H1 (cell line): ENCODE measurements around the gene IL27RA. TPM values are rescaled to one million over a fixed set of nuclear protein-coding genes. Genes with fewer than 3 reads are reported as not detected.

Experiments used
- CTCF ChIA-PET: fragments of 300-600 bp; sonication (Branson Sonifier 250); formaldehyde crosslinking; loops from one replicate; lab custom pipeline; 2021; ENCODE audit not compliant: partially characterized antibody; lab: Charles Lee
- POLR2A ChIA-PET: fragments of 300-600 bp; sonication (Branson Sonifier 250); formaldehyde crosslinking; loops from one replicate; lab custom pipeline; 2021; ENCODE audit warnings: inconsistent platforms; ENCODE audit not compliant: partially characterized antibody; lab: Charles Lee
- DNase-seq, 2 experiments: peaks; one replicate each; pipeline versions ENCODE4 v3.0.0 to v3.0.0-alpha.2; 2010 to 2022; ENCODE audit warnings: low spot score in 2 of 2, low read depth in 1 of 2, mixed read lengths in 1 of 2
- FAIRE-seq: peaks from 2 replicates; lab custom pipeline; 2011; peaks lifted over from hg19 to GRCh38; lab: Jason Lieb, UNC
- H2AFZ ChIP-seq: 2 replicates; pipeline ENCODE4 v1.8.1; 2012; ENCODE audit warnings: low read length, inconsistent platforms
- H2AK5ac ChIP-seq: 2 replicates; pipeline ENCODE4 v1.6.1; 2013; ENCODE audit warnings: low read depth, low read length
- H2BK120ac ChIP-seq: replicated peaks from 2 replicates; pipeline ENCODE3; 2013; ENCODE audit warnings: low read depth, low read length, inconsistent platforms
- H2BK12ac ChIP-seq: 2 replicates; pipeline ENCODE4 v1.6.1; 2013; ENCODE audit warnings: low read depth, low read length
- H2BK15ac ChIP-seq: 2 replicates; pipeline ENCODE4 v1.6.1; 2013; ENCODE audit warnings: low read length
- H2BK20ac ChIP-seq: 2 replicates; pipeline ENCODE4 v1.6.1; 2013; ENCODE audit warnings: low read length
- H2BK5ac ChIP-seq: 2 replicates; pipeline ENCODE4 v1.6.1; 2013; ENCODE audit warnings: low read depth, low read length
- H3K14ac ChIP-seq: 2 replicates; pipeline ENCODE4 v1.6.1; 2013; ENCODE audit warnings: inconsistent platforms; ENCODE audit not compliant: insufficient read length
- H3K18ac ChIP-seq: 2 replicates; pipeline ENCODE4 v1.6.1; 2013; ENCODE audit warnings: low read length; ENCODE audit errors: extremely low read depth
- H3K23ac ChIP-seq: 2 replicates; pipeline ENCODE4 v1.6.1; 2013; ENCODE audit warnings: inconsistent platforms; ENCODE audit not compliant: insufficient read length
- H3K23me2 ChIP-seq: 2 replicates; pipeline ENCODE4 v1.6.1; 2013; ENCODE audit warnings: low read depth, low read length
- H3K27ac ChIP-seq: 2 replicates; pipeline ENCODE4 v1.6.1; 2011; ENCODE audit warnings: low read depth, low read length, inconsistent platforms
- H3K27me3 ChIP-seq, 4 experiments: replicated peaks in 1 of 4; 1 replicate in 1 of 4; 2 replicates in 3 of 4; pipeline versions ENCODE4 v1.6.1 to v1.8.1; 2011 to 2013; ENCODE audit warnings: low read length in 3 of 4, mild to moderate bottlenecking in 3 of 4, inconsistent platforms in 2 of 4, mixed read lengths in 2 of 4, moderate library complexity in 1 of 4; ENCODE audit not compliant: control insufficient read depth in 3 of 4, insufficient read depth in 3 of 4; ENCODE audit errors: extremely low read depth in 1 of 4
- H3K36me3 ChIP-seq, 4 experiments: 2 replicates each; pipeline versions ENCODE4 v1.6.1 to v1.8.1; 2011 to 2013; ENCODE audit warnings: mild to moderate bottlenecking in 4 of 4, low read length in 3 of 4, moderate library complexity in 2 of 4, control low read depth in 1 of 4, inconsistent platforms in 1 of 4; ENCODE audit not compliant: insufficient read depth in 4 of 4, control insufficient read depth in 2 of 4
- H3K4ac ChIP-seq: replicated peaks from 2 replicates; pipeline ENCODE3; 2013; ENCODE audit warnings: low read length, low read depth, mixed read lengths, inconsistent platforms; ENCODE audit not compliant: insufficient read length
- H3K4me1 ChIP-seq, 4 experiments: replicated peaks in 1 of 4; 1 replicate in 1 of 4; 2 replicates in 3 of 4; pipeline versions ENCODE4 v1.6.1 to v1.8.1; 2011 to 2013; ENCODE audit warnings: low read length in 3 of 4, inconsistent platforms in 2 of 4, mixed read lengths in 1 of 4; ENCODE audit not compliant: insufficient read depth in 4 of 4, control insufficient read depth in 3 of 4
- H3K4me2 ChIP-seq, 2 experiments: 2 replicates each; pipeline versions ENCODE4 v1.6.1 to v1.8.1; 2011 to 2013; ENCODE audit warnings: low read depth in 2 of 2, low read length in 2 of 2, control low read depth in 1 of 2, inconsistent platforms in 1 of 2, mild to moderate bottlenecking in 1 of 2; ENCODE audit not compliant: insufficient read depth in 1 of 2
- H3K4me3 ChIP-seq, 4 experiments: fragments of 200-600, 300-600 bp in 1 of 4; sonication (generic), shearing (Covaris generic), sonication (Bioruptor Twin) in 1 of 4; 2 replicates each; pipeline versions ENCODE4 v1.5.1 to v1.8.1; 2011 to 2016; ENCODE audit warnings: low read length in 4 of 4, low read depth in 3 of 4, control low read depth in 2 of 4, inconsistent platforms in 2 of 4, mild to moderate bottlenecking in 2 of 4, mixed read lengths in 1 of 4, moderate library complexity in 1 of 4; ENCODE audit not compliant: insufficient read depth in 2 of 4; ENCODE audit errors: extremely low read depth in 1 of 4
- H3K56ac ChIP-seq: replicated peaks from 2 replicates; pipeline ENCODE3; 2013; ENCODE audit warnings: low read depth, mild to moderate bottlenecking, mixed read lengths, low read length, inconsistent platforms; ENCODE audit not compliant: insufficient read length
- H3K79me1 ChIP-seq: 2 replicates; pipeline ENCODE4 v1.6.1; 2013; ENCODE audit warnings: low read depth, low read length, control low read depth
- H3K79me2 ChIP-seq, 2 experiments: 2 replicates each; pipeline versions ENCODE4 v1.6.1 to v1.8.1; 2012 to 2013; ENCODE audit warnings: low read length in 2 of 2, mild to moderate bottlenecking in 2 of 2, inconsistent platforms in 1 of 2; ENCODE audit not compliant: insufficient read depth in 2 of 2, control insufficient read depth in 1 of 2
- H3K9ac ChIP-seq, 4 experiments: replicated peaks in 1 of 4; 1 replicate in 1 of 4; 2 replicates in 3 of 4; pipeline versions ENCODE4 v1.6.1 to v1.8.1; 2011 to 2013; ENCODE audit warnings: low read depth in 3 of 4, low read length in 3 of 4, control low read depth in 2 of 4, mild to moderate bottlenecking in 2 of 4, moderate library complexity in 2 of 4, inconsistent platforms in 1 of 4; ENCODE audit errors: extremely low read depth in 1 of 4
- H3K9me3 ChIP-seq, 2 experiments: 2 replicates each; pipeline versions ENCODE4 v1.6.1 to v1.8.1; 2012 to 2013; ENCODE audit warnings: mild to moderate bottlenecking in 2 of 2, moderate library complexity in 2 of 2, control low read depth in 1 of 2, inconsistent platforms in 1 of 2, low read depth in 1 of 2, low read length in 1 of 2, mixed read lengths in 1 of 2; ENCODE audit not compliant: insufficient read depth in 2 of 2
- H4K20me1 ChIP-seq, 2 experiments: replicated peaks in 1 of 2; 2 replicates each; pipeline versions ENCODE3 to v1.8.1; 2011 to 2013; ENCODE audit warnings: inconsistent platforms in 2 of 2, low read length in 2 of 2, mild to moderate bottlenecking in 1 of 2; ENCODE audit not compliant: insufficient read depth in 2 of 2, control insufficient read depth in 1 of 2
- H4K5ac ChIP-seq: 2 replicates; pipeline ENCODE4 v1.6.1; 2013; ENCODE audit warnings: low read length, low read depth, mixed read lengths, inconsistent platforms; ENCODE audit not compliant: insufficient read length
- H4K8ac ChIP-seq: 2 replicates; pipeline ENCODE4 v1.8.0; 2013; ENCODE audit warnings: mild to moderate bottlenecking, moderate library complexity, low read length, inconsistent platforms; ENCODE audit not compliant: insufficient read depth; ENCODE audit errors: extremely low read depth
- H4K91ac ChIP-seq: replicated peaks from 2 replicates; pipeline ENCODE3; 2013; ENCODE audit warnings: low read length, mixed read lengths, inconsistent platforms; ENCODE audit not compliant: insufficient read length
- CREB1 ChIP-seq: IDR thresholded peaks from 2 replicates; pipeline ENCODE4 v1.6.1; 2012; ENCODE audit warnings: inconsistent platforms
- EP300 ChIP-seq, 2 experiments: IDR thresholded peaks; 1 replicate in 1 of 2; 2 replicates in 1 of 2; pipeline ENCODE4 v1.6.1; 2011 to 2012; ENCODE audit warnings: low read depth in 2 of 2, low read length in 2 of 2, mild to moderate bottlenecking in 2 of 2, borderline replicate concordance in 1 of 2, inconsistent platforms in 1 of 2, moderate library complexity in 1 of 2
- GTF2F1 ChIP-seq: IDR thresholded peaks from 2 replicates; pipeline ENCODE4 v1.6.1; 2012; ENCODE audit warnings: low read depth, low read length, improper control_type of control experiment, borderline replicate concordance
- KDM1A ChIP-seq: fragments of 200-600, 300-600 bp; sonication (generic); IDR thresholded peaks from 2 replicates; pipeline ENCODE4 v1.7.1; 2016; ENCODE audit warnings: mild to moderate bottlenecking, low read length, borderline replicate concordance
- NRF1 ChIP-seq: IDR thresholded peaks from 2 replicates; pipeline ENCODE4 v1.6.1; 2011; ENCODE audit warnings: mild to moderate bottlenecking, low read depth, low read length, improper control_type of control experiment
- RAD21 ChIP-seq, 2 experiments: IDR thresholded peaks in 1 of 2; conservative IDR thresholded peaks in 1 of 2; 2 replicates each; pipeline ENCODE4 v1.6.1; 2011; ENCODE audit warnings: low read depth in 2 of 2, low read length in 2 of 2, improper control_type of control experiment in 1 of 2, inconsistent platforms in 1 of 2, mild to moderate bottlenecking in 1 of 2, moderate library complexity in 1 of 2
- RNF2 ChIP-seq: fragments of 200-900, 300-1000 bp; sonication (generic); IDR thresholded peaks from 2 replicates; pipeline ENCODE4 v1.7.1; 2016; ENCODE audit warnings: borderline replicate concordance, low read depth, mild to moderate bottlenecking, antibody characterized with exemption, low read length; ENCODE audit not compliant: poor library complexity, severe bottlenecking; ENCODE audit errors: missing control alignments
- SRF ChIP-seq: IDR thresholded peaks from 2 replicates; pipeline ENCODE4 v1.6.1; 2011; ENCODE audit warnings: mild to moderate bottlenecking, low read depth, low read length, moderate library complexity
- SUZ12 ChIP-seq: fragments of 200-600 bp; sonication (generic); IDR thresholded peaks from 2 replicates; pipeline ENCODE4 v1.6.1; 2012; ENCODE audit warnings: mild to moderate bottlenecking, inconsistent platforms, low read length, moderate library complexity, mixed read lengths
- TAF1 ChIP-seq: IDR thresholded peaks from 2 replicates; pipeline ENCODE4 v1.6.1; 2011; ENCODE audit warnings: mild to moderate bottlenecking, low read depth, low read length
- WGBS, 2 experiments: shearing (Covaris generic) in 1 of 2; methylation state at CpG; one replicate each; pipeline versions ENCODE4 v1.1.6 to v1.1.7; 2013 to 2015; ENCODE audit warnings: low lambda C conversion rate in 2 of 2, mixed read lengths in 2 of 2, inconsistent platforms in 1 of 2, low coverage in 1 of 2, missing lambda C conversion rate in 1 of 2; ENCODE audit not compliant: insufficient replicate concordance in 2 of 2, insufficient coverage in 1 of 2, insufficient read length in 1 of 2; ENCODE audit errors: extremely low coverage in 1 of 2, missing lambda C conversion rate in 1 of 2; 5-methylcytosine and 5-hydroxymethylcytosine counted together
- polyA plus RNA-seq, 7 experiments: library from polyadenylated mRNA; depleted of rRNA in 3 of 7; stranded (reverse) in 5 of 7; unstranded in 2 of 7; fragments of >200 nt in 5 of 7; fragments of 200-250 nt in 2 of 7; gene quantifications; 1 replicate in 5 of 7; 2 replicates in 1 of 7; 4 replicates in 1 of 7; pipeline versions ENCODE4 v1.2.1 to v1.2.3, GENCODE V29; 2011 to 2013; ENCODE audit warnings: missing spikeins in 2 of 7, mixed read lengths in 2 of 7
- total RNA-seq: library from RNA; stranded (reverse); fragmentation: NEBNext Ultra II Directional; extraction: Animal tissue kit (Norgen Biotek cat#: 25700); gene quantifications from 2 replicates; pipeline ENCODE4 v1.2.1, GENCODE V29; 2021
- TF ChIP-seq, protein P1 (sequence below): IDR thresholded peaks from 2 replicates; pipeline ENCODE4 v1.6.1; 2012; ENCODE audit warnings: inconsistent platforms

IL27RA gene
- total and polyA plus RNA-seq, 2 of the 8 experiments (the other 6 are each of a cell fraction or from before 2014, with no cell fraction given): 9.9 to 14.7 TPM

DNA sequence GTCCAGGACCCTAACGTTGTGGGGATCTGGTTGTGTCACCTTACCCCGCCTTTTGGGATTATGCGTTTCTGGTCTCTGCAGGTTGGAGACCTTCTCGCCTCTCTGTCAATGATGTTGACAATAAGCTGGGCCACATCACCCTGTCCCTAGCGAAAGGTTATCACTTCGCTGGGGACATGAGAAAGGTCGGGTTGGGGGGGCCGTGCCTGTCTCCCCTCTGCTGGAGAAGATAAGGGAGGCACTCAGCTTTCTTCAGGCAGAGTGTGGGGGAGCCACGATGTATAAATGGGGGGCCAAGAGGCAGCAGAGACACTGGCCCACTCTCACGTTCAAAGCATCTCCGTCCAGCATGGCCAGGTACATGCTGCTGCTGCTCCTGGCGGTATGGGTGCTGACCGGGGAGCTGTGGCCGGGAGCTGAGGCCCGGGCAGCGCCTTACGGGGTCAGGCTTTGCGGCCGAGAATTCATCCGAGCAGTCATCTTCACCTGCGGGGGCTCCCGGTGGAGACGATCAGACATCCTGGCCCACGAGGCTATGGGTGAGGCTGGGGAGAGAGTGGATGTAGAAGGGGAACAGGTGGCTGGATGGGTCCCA lies 3.6 kb upstream of the IL27RA start, which contains the start of gene RLN3:
Gene RLN3, plus strand, starts transcription at position 293 of the 595 bp plus-strand sequence. Its CDS starts 57 bp downstream, at position 350.
- ChIA-PET CTCF (interaction anchor here (1.0 to 2.2 kb wide), 13 partner anchors 13 to 165 kb away, joined by 3 to 9 read pairs (median 3); partner anchors contain the start of gene DCAF15), POLR2A (interaction anchor here (0.5 to 1.3 kb wide), 4 partner anchors 22 to 457 kb away, joined by 3 to 5 read pairs (median 4); partner anchors contain the start of genes DCAF15 and RFX1)
- Histone ChIP-seq H3K4me1 (peaks cover 2 to 9% (median 3%) of the 10 kb centered on the region in 4 experiments), H3K4ac (no peak within 1 kb of the TSS), H3K56ac (no peak within 1 kb of the TSS), H3K4me3 (no peak within 1 kb of the TSS), H2BK5ac (no peak within 1 kb of the TSS), H2AK5ac (no peak within 1 kb of the TSS), H2BK120ac (no peak within 1 kb of the TSS), H2AFZ (no peak within 1 kb of the TSS), H2BK12ac (0 out of 2 replicates have a peak within 1 kb of the TSS, but pooled peaks have one; percentile 5), H4K8ac (no peak within 1 kb of the TSS; the same call in 1 of the 2 replicates), H3K79me1 (no peaks in the 10 kb centered on the region), H3K27ac (no peak within 1 kb of the TSS), H3K18ac (no peak within 1 kb of the TSS), H4K91ac (no peak within 1 kb of the TSS), H3K23me2 (peaks cover 8% of the 10 kb centered on the region; the same call in 1 of the 2 replicates), H3K4me2 (no peak within 1 kb of the TSS), H3K9me3 (no peaks in the 10 kb centered on the region), H3K9ac (no peak within 1 kb of the TSS), H4K5ac (no peak within 1 kb of the TSS), H2BK20ac (no peak within 1 kb of the TSS), H3K36me3 (no peaks in the 10 kb centered on the region), H4K20me1 (no peaks in the 10 kb centered on the region), H2BK15ac (no peak within 1 kb of the TSS), H3K14ac (no peak within 1 kb of the TSS), H3K23ac (no peak within 1 kb of the TSS), H3K27me3 (peaks cover 0 to 12% (median 9%) of the 10 kb centered on the region in 4 experiments; a peak in 5 of 7 replicates), H3K79me2 (no peaks in the 10 kb centered on the region)
- FAIRE-seq: no peak
- 88% methylated on average over 23 of the region's 24 CpGs; no CpG with 5 or more reads in 1 of the 2 experiments for WGBS, 2 experiments
- DNase-seq: no peak
- no peak for TF ChIP-seq NRF1
- TF ChIP-seq, protein P1, sequence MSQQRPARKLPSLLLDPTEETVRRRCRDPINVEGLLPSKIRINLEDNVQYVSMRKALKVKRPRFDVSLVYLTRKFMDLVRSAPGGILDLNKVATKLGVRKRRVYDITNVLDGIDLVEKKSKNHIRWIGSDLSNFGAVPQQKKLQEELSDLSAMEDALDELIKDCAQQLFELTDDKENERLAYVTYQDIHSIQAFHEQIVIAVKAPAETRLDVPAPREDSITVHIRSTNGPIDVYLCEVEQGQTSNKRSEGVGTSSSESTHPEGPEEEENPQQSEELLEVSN: no peak
- TF ChIP-seq SUZ12: no peak
- TF ChIP-seq CREB1: no peak
- no peak for TF ChIP-seq RAD21 (IDR thresholded peaks at IDR 0.05 in 1 of 2, conservative IDR thresholded peaks at IDR 0.05 in 1 of 2; ENCODE audit: low read depth in 2 of 2, low read length in 2 of 2)
- TF ChIP-seq GTF2F1: no peak
- TF ChIP-seq SRF: no peak
- TF ChIP-seq RNF2: no peak
- TF ChIP-seq TAF1: no peak
- TF ChIP-seq KDM1A: no peak
- no peak for TF ChIP-seq EP300 (IDR thresholded peaks at IDR 0.05; ENCODE audit: borderline replicate concordance in 1 of 2, low read depth in 2 of 2, low read length in 2 of 2)
